ENCODE data around the gene ITPKB. TPM values are rescaled to one million over a fixed set of nuclear protein-coding genes. Genes with fewer than 3 reads are reported as not detected.
"Not testable (repeated sequence)": the region's sequence is repeated elsewhere in the genome, so short reads cannot be mapped to it uniquely, and the experiment has no call there.

The ITPKB gene
- total RNA-seq, 1 donor from 2014 or later = 21.2 TPM

GRCh38 chr1:226619031-226619430 is 120.1 kb downstream of the ITPKB start:
- H3K36me3 Mint-ChIP-seq = no peaks in the 10 kb centered on the region
- no peak overlapping the region for H3K27ac Mint-ChIP-seq
- peaks cover 27% of the 10 kb centered on the region for H3K9me3 Mint-ChIP-seq
- no peak for DNase-seq (ENCODE audit: low spot score in 2 of 2, unreplicated experiment in 2 of 2)
- H3K4me1 Mint-ChIP-seq = no peaks in the 10 kb centered on the region
- H3K27me3 Mint-ChIP-seq (ENCODE audit: low read depth) = peaks cover 10% of the 10 kb centered on the region
- H3K4me3 Mint-ChIP-seq = no peak overlapping the region
- no peak for TF ChIP-seq CTCF (IDR thresholded peaks at IDR 0.05; ENCODE audit: unreplicated experiment)

GRCh38 chr1:226618380-226618779 is 120.7 kb downstream of the ITPKB start:
- TF ChIP-seq CTCF (IDR thresholded peaks at IDR 0.05; ENCODE audit: unreplicated experiment) = no peak
- Mint-ChIP-seq H3K9me3 (peaks cover 34% of the 10 kb centered on the region), H3K4me1 (no peaks in the 10 kb centered on the region), H3K36me3 (no peaks in the 10 kb centered on the region), H3K27ac (no peak overlapping the region), H3K4me3 (no peak overlapping the region), H3K27me3 (ENCODE audit: low read depth) (peaks cover 10% of the 10 kb centered on the region)
- DNase-seq (ENCODE audit: low spot score in 2 of 2, unreplicated experiment in 2 of 2) = no peak

DNA sequence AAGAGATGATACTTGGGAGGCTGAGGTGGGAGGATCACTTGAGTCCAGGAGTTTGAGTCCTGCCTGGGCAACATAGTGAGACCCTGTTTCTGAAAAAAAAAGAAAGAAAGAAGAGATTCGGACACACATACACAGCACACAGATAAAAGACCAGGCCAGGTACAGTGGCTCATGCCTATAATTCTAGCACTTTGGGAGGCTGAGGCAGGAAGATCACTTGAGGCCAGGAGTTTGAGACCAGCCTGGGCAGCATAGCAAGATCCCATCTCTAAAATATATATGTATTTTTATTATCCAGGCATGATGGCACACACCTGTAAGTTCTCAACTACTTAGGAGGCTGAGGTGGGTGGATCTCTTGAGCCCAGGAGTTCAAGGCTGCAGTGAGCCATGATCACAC is 121.4 kb downstream of the ITPKB start:
- H3K27me3 Mint-ChIP-seq (ENCODE audit: low read depth) = not testable (repeated sequence)

DNA sequence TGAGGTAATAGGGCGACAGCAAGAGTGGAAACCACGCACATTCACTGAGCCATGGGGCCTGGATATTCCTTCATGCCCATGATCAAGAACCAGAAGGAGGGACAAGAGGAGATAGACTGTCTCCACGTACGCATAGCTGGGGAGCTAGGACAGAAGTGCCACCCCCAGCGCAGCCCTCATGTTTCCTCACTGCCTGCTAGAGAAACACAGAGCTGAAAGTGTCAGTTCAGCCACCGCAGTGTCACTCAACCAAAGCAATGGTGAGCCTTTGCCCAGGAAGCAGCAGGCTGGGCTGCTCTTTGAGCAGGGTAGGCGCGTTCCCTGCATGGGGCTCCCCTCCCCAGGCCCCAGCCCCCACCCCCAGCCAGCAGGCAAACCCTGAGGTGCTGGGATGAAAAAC is 122.0 kb downstream of the ITPKB start:
- H3K27me3 Mint-ChIP-seq (ENCODE audit: low read depth) = peaks cover 10% of the 10 kb centered on the region
- H3K36me3 Mint-ChIP-seq = no peaks in the 10 kb centered on the region
- TF ChIP-seq CTCF (IDR thresholded peaks at IDR 0.05; ENCODE audit: unreplicated experiment) = no peak
- peaks cover 31% of the 10 kb centered on the region for H3K9me3 Mint-ChIP-seq
- DNase-seq (ENCODE audit: low spot score in 2 of 2, unreplicated experiment in 2 of 2) = no peak
- no peak overlapping the region for H3K4me3 Mint-ChIP-seq
- H3K27ac Mint-ChIP-seq = no peak overlapping the region
- H3K4me1 Mint-ChIP-seq = no peaks in the 10 kb centered on the region

More for the DNA sequence above, 121.4 kb downstream of the ITPKB start:
- not testable (repeated sequence) for H3K27ac Mint-ChIP-seq; DNase-seq (ENCODE audit: low spot score in 2 of 2, unreplicated experiment in 2 of 2); H3K4me3 Mint-ChIP-seq; H3K4me1 Mint-ChIP-seq; H3K36me3 Mint-ChIP-seq
- peaks cover 35% of the 10 kb centered on the region for H3K9me3 Mint-ChIP-seq

DNA sequence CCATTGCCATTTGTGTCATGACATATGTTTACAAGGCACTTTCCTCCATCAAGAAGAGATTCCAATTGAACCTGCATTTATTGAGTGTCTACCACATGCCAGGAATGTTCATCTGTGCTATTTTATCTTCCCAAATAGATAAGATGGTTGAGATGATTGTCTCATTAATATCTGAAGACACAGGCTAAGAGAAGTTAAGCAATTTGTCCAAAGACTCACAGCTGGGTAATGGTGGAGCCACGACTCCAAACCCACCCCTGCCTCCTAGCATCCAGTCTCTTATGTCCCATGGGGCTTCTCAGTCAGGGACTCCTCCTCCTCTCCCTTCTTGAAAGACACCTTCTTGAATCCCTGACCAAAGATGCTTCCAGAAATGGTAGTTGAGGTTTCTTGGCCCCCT is 122.4 kb downstream of the ITPKB start:
- Mint-ChIP-seq H3K4me1 (no peaks in the 10 kb centered on the region), H3K36me3 (no peaks in the 10 kb centered on the region), H3K4me3 (no peak overlapping the region), H3K27me3 (ENCODE audit: low read depth) (peaks cover 10% of the 10 kb centered on the region), H3K9me3 (peaks cover 27% of the 10 kb centered on the region), H3K27ac (no peak overlapping the region)
- no peak for DNase-seq (ENCODE audit: low spot score in 2 of 2, unreplicated experiment in 2 of 2)
- no peak for TF ChIP-seq CTCF (IDR thresholded peaks at IDR 0.05; ENCODE audit: unreplicated experiment)

DNA sequence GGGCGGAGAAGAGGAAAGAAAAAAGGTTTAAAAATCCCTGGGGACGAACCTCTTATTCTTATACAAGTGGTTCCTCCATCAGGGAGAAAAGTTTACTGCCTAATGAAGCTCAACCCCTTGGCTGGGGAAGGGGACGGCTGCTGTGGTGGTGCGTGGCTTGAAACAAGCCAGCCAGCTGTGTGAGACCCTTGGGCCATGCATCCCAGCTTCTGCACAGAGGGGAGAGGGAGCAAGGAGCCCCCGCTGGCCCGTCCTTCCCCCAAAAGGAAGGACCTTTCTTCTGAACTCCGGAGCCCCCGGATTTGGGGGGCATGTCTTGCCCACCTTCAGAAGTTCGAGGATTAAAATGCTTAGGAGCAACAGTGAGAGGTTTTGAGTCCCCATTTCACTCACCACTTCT is 123.2 kb downstream of the ITPKB start:
- H3K36me3 Mint-ChIP-seq = no peaks in the 10 kb centered on the region

DNA sequence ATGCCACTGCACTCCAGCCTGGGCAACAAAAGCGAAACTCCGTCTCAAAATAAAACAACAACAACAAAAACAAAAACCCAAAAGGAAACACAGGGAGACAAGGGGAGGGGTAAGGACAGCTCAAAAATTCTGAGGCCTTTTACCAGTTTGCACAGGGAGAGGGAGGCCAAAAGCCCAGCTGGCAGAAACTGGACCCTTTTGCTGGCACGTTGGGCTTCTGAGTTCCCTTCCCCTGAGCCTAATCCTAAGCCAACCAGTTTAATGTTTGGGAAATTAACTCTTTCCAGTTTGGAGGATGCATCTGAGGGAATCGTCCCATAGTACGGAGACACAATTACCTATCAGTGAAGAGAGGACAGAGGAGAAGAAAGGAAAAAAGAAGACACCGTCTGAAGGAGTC is 127.1 kb downstream of the ITPKB start:
- H3K4me1 Mint-ChIP-seq; H3K27ac Mint-ChIP-seq; DNase-seq (ENCODE audit: low spot score in 2 of 2, unreplicated experiment in 2 of 2); H3K27me3 Mint-ChIP-seq (ENCODE audit: low read depth); H3K36me3 Mint-ChIP-seq; H3K4me3 Mint-ChIP-seq: not testable (repeated sequence)
- peaks cover 14% of the 10 kb centered on the region for H3K9me3 Mint-ChIP-seq

More for the DNA sequence above, 123.2 kb downstream of the ITPKB start:
- TF ChIP-seq CTCF (IDR thresholded peaks at IDR 0.05; ENCODE audit: unreplicated experiment) = no peak
- Mint-ChIP-seq H3K4me1 (no peaks in the 10 kb centered on the region), H3K4me3 (no peak overlapping the region), H3K27ac (no peak overlapping the region), H3K9me3 (peaks cover 19% of the 10 kb centered on the region), H3K27me3 (ENCODE audit: low read depth) (peaks cover 10% of the 10 kb centered on the region)
- no peak for DNase-seq (ENCODE audit: low spot score in 2 of 2, unreplicated experiment in 2 of 2)

All from mesothelial cell of epicardium (in vitro differentiated cells).